ENCODE results near the gene TMEM87B.

TMEM87B gene

GRCh38 chr2:112163541-112163981 is 108.5 kb downstream of the TMEM87B start:
- no peak for DNase-seq (ENCODE audit: low read depth in 1 of 2, low spot score in 1 of 2)

GRCh38 chr2:112164876-112165275 is 109.8 kb downstream of the TMEM87B start:
- no peak for DNase-seq (ENCODE audit: low read depth in 1 of 2, low spot score in 1 of 2)

DNA sequence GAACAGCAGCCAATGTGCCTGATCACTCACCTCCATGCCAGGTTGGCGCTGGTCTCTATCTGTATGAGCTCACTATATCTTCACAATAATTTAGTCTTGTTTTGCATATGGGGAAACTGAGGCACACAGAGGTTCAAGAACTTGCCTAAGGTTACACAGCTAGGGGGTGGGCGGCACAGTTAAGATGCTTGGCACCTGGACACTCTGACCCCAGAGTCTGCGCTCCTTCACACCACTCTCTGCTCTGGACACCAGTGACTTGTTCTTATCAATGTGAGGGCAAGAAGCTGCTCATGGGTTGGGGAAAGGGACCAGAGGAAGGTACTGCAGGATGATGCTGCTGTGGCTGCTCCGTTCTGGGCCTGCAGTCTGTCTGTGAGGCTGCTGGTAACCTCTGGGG is 110.2 kb downstream of the TMEM87B start:
- DNase-seq (ENCODE audit: low read depth in 1 of 2, low spot score in 1 of 2) = no peak

GRCh38 chr2:112166806-112167499 is 111.9 kb downstream of the TMEM87B start:
- DNase-seq (ENCODE audit: low read depth in 1 of 2, low spot score in 1 of 2) = no peak

DNA sequence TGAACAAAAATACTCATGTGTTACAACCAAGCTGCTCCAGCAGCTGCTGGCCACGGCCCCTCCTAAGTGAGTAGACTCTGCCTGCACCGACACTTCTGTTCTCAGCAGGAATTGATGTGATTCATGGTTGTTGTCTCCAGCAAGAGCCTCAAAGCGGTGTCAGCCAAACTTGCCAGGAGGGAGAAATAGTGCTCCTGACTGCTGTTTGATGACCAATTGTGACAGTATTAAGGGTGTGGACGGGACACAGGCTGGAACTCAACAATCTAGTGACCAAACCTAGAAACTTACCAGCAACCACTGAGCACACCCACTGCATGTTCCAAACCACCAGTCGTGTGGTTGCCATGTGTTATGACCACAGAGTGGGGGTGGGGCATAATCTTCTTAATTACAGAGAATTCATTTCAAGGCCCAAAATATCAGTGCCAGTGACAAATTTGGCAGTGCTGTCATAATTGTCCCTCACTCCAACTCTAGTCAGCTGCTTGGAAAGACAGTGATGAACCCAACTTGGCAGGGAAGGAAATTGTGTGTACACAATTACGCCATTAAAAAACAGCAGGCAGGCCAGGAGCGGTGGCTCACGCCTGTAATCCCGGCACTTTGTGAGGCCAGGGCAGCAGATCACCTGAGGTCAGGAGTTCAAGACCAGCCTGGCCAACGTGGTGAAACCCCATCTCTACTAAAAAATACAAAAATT is 113.5 kb downstream of the TMEM87B start:
- no peak for DNase-seq (ENCODE audit: low read depth in 1 of 2, low spot score in 1 of 2)

All from stimulated activated CD4-positive, alpha-beta T cell treated with anti-CD3 and anti-CD28 coated beads, Interleukin-15, amount 100 ng/mL, for 1 hour (primary cell).